SU-DHL-6 (cell line): ENCODE measurements around the gene CLIP2.

ENCODE experiments used
- H2AFZ ChIP-seq: fragments of 200-600 bp; sonication (generic); 2 replicates; pipeline ENCODE4 v1.6.1; 2014; ENCODE audit warnings: low read depth, mild to moderate bottlenecking, moderate library complexity, mixed read lengths, antibody characterized with exemption, low read length; ENCODE audit not compliant: severe bottlenecking
- H3F3A ChIP-seq: fragments of 200-600 bp; shearing (Covaris generic); 2 replicates; pipeline ENCODE4 v1.6.0; 2016; ENCODE audit warnings: antibody characterized with exemption, mild to moderate bottlenecking; ENCODE audit not compliant: insufficient read depth
- H3K27ac ChIP-seq: fragments of 200-600 bp; sonication (generic); 2 replicates; pipeline ENCODE4 v1.5.1; 2016; ENCODE audit warnings: low read depth, mild to moderate bottlenecking, low read length, moderate library complexity, mixed read lengths
- H3K27me3 ChIP-seq: fragments of 200-600 bp; sonication (generic), shearing (Covaris generic); 2 replicates; pipeline ENCODE4 v1.6.0; 2014; ENCODE audit warnings: mild to moderate bottlenecking, low read length
- H3K36me3 ChIP-seq: fragments of 200-600 bp; sonication (generic); 2 replicates; pipeline ENCODE4 v1.6.1; 2014; ENCODE audit warnings: mild to moderate bottlenecking, low read length, mixed read lengths
- H3K4me2 ChIP-seq: fragments of 300-600, 200-600 bp; shearing (Covaris generic), sonication (generic); 2 replicates; pipeline ENCODE4 v1.6.0; 2014; ENCODE audit warnings: low read length, low read depth, mild to moderate bottlenecking; ENCODE audit not compliant: poor library complexity, severe bottlenecking
- H3K4me3 ChIP-seq: fragments of 200-600 bp; sonication (generic); 2 replicates; pipeline ENCODE4 v1.5.1; 2014; ENCODE audit warnings: antibody characterized with exemption, low read length, mild to moderate bottlenecking, mixed read lengths; ENCODE audit not compliant: insufficient read depth, poor library complexity, severe bottlenecking
- H3K79me2 ChIP-seq: fragments of 200-600 bp; sonication (generic); 2 replicates; pipeline ENCODE4 v1.6.1; 2014; ENCODE audit warnings: mild to moderate bottlenecking, low read length, moderate library complexity; ENCODE audit not compliant: insufficient read depth
- H3K9ac ChIP-seq: fragments of 200-600 bp; sonication (generic); 2 replicates; pipeline ENCODE4 v1.7.0; 2014; ENCODE audit warnings: mild to moderate bottlenecking, low read length
- H3K9me2 ChIP-seq: fragments of 200-600 bp; sonication (generic); replicated peaks from 2 replicates; pipeline ENCODE4 v1.6.1; 2014; ENCODE audit warnings: low read length; ENCODE audit not compliant: insufficient read depth
- H3K9me3 ChIP-seq: fragments of 200-600 bp; sonication (generic); 2 replicates; pipeline ENCODE4 v1.6.1; 2014; ENCODE audit warnings: low read length, mixed read lengths; ENCODE audit not compliant: insufficient read depth
- H4K20me1 ChIP-seq: fragments of 200-600 bp; sonication (generic); 2 replicates; pipeline ENCODE4 v1.6.1; 2014; ENCODE audit warnings: low read depth, mild to moderate bottlenecking, antibody characterized with exemption, low read length, moderate library complexity, mixed read lengths
- CTCF ChIP-seq: fragments of 200-600 bp; sonication (generic); IDR thresholded peaks from one replicate; pipeline ENCODE4 v1.5.1; 2017; ENCODE audit warnings: antibody characterized with exemption, mild to moderate bottlenecking, low read length, moderate library complexity; ENCODE audit not compliant: insufficient read depth, poor library complexity, severe bottlenecking
- EZH2phosphoT487 ChIP-seq: fragments of 200-600 bp; sonication (generic), shearing (Covaris generic); conservative IDR thresholded peaks from 2 replicates; pipeline ENCODE4 v1.6.1; 2018; ENCODE audit warnings: mild to moderate bottlenecking, antibody characterized with exemption, low read length, moderate library complexity, mixed read lengths

Gene CLIP2

GRCh38 chr7:74344132-74344496, 54.9 kb downstream of the CLIP2 start:
- Histone ChIP-seq H3K79me2 (no peaks in the 10 kb centered on the region), H3K4me2 (no peak overlapping the region), H3K9me3 (no peaks in the 10 kb centered on the region), H3K4me3 (no peak overlapping the region), H3K36me3 (no peaks in the 10 kb centered on the region), H3K27ac (no peak overlapping the region), H3K9me2 (no peaks in the 10 kb centered on the region), H3K27me3 (no peaks in the 10 kb centered on the region), H3K9ac (no peak overlapping the region), H3F3A (no peaks in the 10 kb centered on the region), H4K20me1 (no peaks in the 10 kb centered on the region), H2AFZ (no peak overlapping the region)
- no peak for TF ChIP-seq EZH2phosphoT487
- no peak for TF ChIP-seq CTCF

GRCh38 chr7:74344786-74345185, 55.6 kb downstream of the CLIP2 start:
- Histone ChIP-seq H3K27ac (no peak overlapping the region), H3K4me2 (no peak overlapping the region), H3K9me2 (no peaks in the 10 kb centered on the region), H3K36me3 (no peaks in the 10 kb centered on the region), H2AFZ (no peak overlapping the region), H3K27me3 (no peaks in the 10 kb centered on the region), H3K9me3 (no peaks in the 10 kb centered on the region), H3K9ac (no peak overlapping the region), H3K79me2 (no peaks in the 10 kb centered on the region), H3K4me3 (no peak overlapping the region), H4K20me1 (no peaks in the 10 kb centered on the region), H3F3A (no peaks in the 10 kb centered on the region)
- TF ChIP-seq CTCF: no peak
- no peak for TF ChIP-seq EZH2phosphoT487

GRCh38 chr7:74345970-74346369, 56.8 kb downstream of the CLIP2 start:
- no peaks in the 10 kb centered on the region for H4K20me1 ChIP-seq
- H3K4me3 ChIP-seq: no peak overlapping the region
- no peaks in the 10 kb centered on the region for H3K27me3 ChIP-seq
- H2AFZ ChIP-seq: no peak overlapping the region
- no peaks in the 10 kb centered on the region for H3K79me2 ChIP-seq
- no peak overlapping the region for H3K9ac ChIP-seq
- TF ChIP-seq CTCF (no peak), EZH2phosphoT487 (no peak)
- H3K4me2 ChIP-seq: no peak overlapping the region
- no peaks in the 10 kb centered on the region for H3K9me3 ChIP-seq
- H3K27ac ChIP-seq: no peak overlapping the region
- H3K9me2 ChIP-seq: no peaks in the 10 kb centered on the region
- H3K36me3 ChIP-seq: no peaks in the 10 kb centered on the region
- H3F3A ChIP-seq: no peaks in the 10 kb centered on the region

GRCh38 chr7:74349621-74350020, 60.4 kb downstream of the CLIP2 start:
- Histone ChIP-seq H3K79me2 (no peaks in the 10 kb centered on the region), H3K4me2 (no peak overlapping the region), H2AFZ (no peak overlapping the region), H4K20me1 (no peaks in the 10 kb centered on the region), H3F3A (no peaks in the 10 kb centered on the region), H3K9ac (no peak overlapping the region), H3K36me3 (no peaks in the 10 kb centered on the region), H3K27ac (no peak overlapping the region), H3K9me3 (no peaks in the 10 kb centered on the region), H3K27me3 (no peaks in the 10 kb centered on the region), H3K4me3 (no peak overlapping the region), H3K9me2 (no peaks in the 10 kb centered on the region)
- TF ChIP-seq EZH2phosphoT487 (no peak), CTCF (no peak)
